HCT116 (cell line): ENCODE data around the gene NFASC. TPM values are rescaled to one million over a fixed set of nuclear protein-coding genes. Genes with fewer than 3 reads are reported as not detected.

Source experiments
- ATAC-seq: fragments of 200-7000 bp; cut with Tn5 transposase; 2 replicates; pipeline ENCODE4 v1.9.1; 2020; ENCODE audit warnings: mild to moderate bottlenecking, moderate library complexity
- BruUV-seq: library from RNA; stranded (reverse); fragments of 400-500 nt; replicated peaks from 2 replicates; lab custom pipeline; 2021; lab: Mats Ljungman, UMichigan
- CTCF ChIA-PET: fragments of 300-600 bp; sonication (Branson Sonifier 250); formaldehyde crosslinking; loops from one replicate; lab custom pipeline; 2021; ENCODE audit warnings: antibody characterized with exemption; lab: Charles Lee
- POLR2A ChIA-PET: fragments of 300-600, 350-600 bp; sonication (Branson Sonifier 250); formaldehyde crosslinking; loops from one replicate; lab custom pipeline; 2021; ENCODE audit warnings: antibody characterized with exemption; lab: Charles Lee
- RAD21 ChIA-PET, 2 experiments: fragments of 300-600 bp; sonication (Branson Sonifier 250); formaldehyde crosslinking; loops; one replicate each; lab custom pipeline; 2023; ENCODE audit warnings: low total read pairs in 2 of 2; ENCODE audit not compliant: uncharacterized antibody in 2 of 2, unreplicated experiment in 2 of 2, low non-redundant PET in 1 of 2; lab: Charles Lee
- DNase-seq: peaks from one replicate; pipeline ENCODE4 v3.0.0-alpha.2; 2010; ENCODE audit warnings: low read depth, low spot score
- H2AFZ ChIP-seq: fragments of 200-600 bp; shearing (Covaris generic), sonication (generic); 2 replicates; pipeline ENCODE4 v1.6.1; 2017; ENCODE audit warnings: low read depth, mixed run types, mixed read lengths, antibody characterized with exemption, low read length; ENCODE audit not compliant: poor library complexity, severe bottlenecking
- H3K27ac ChIP-seq: 2 replicates; pipeline ENCODE4 v1.5.1; 2012; ENCODE audit warnings: low read depth, low read length
- H3K27me3 ChIP-seq: fragments of 200-600 bp; sonication (generic); 2 replicates; pipeline ENCODE4 v1.6.1; 2016; ENCODE audit warnings: mixed run types, low read length, mixed read lengths; ENCODE audit not compliant: insufficient read depth
- H3K36me3 ChIP-seq, 2 experiments: fragments of 200-500 bp in 1 of 2; fragments of 200-600 bp in 1 of 2; sonication (Bioruptor generic) in 1 of 2; sonication (generic) in 1 of 2; 2 replicates each; pipeline versions ENCODE4 v1.5.1 to v1.6.1; 2014 to 2016; ENCODE audit warnings: low read length in 2 of 2, inconsistent platforms in 1 of 2, mixed read lengths in 1 of 2, mixed run types in 1 of 2; ENCODE audit not compliant: insufficient read depth in 2 of 2, control insufficient read depth in 1 of 2
- H3K4me1 ChIP-seq, 2 experiments: fragments of 200-600 bp in 1 of 2; sonication (generic) in 1 of 2; 2 replicates each; pipeline versions ENCODE4 v1.5.1 to v1.6.1; 2012 to 2017; ENCODE audit warnings: low read length in 2 of 2, inconsistent platforms in 1 of 2, mild to moderate bottlenecking in 1 of 2, mixed read lengths in 1 of 2, mixed run types in 1 of 2, moderate library complexity in 1 of 2; ENCODE audit not compliant: insufficient read depth in 2 of 2, control insufficient read depth in 1 of 2
- H3K4me2 ChIP-seq: fragments of 200-600 bp; sonication (generic); 2 replicates; pipeline ENCODE4 v1.6.1; 2017; ENCODE audit warnings: mixed run types, low read length, mixed read lengths
- H3K4me3 ChIP-seq, 2 experiments: fragments of 200-600 bp in 1 of 2; sonication (generic) in 1 of 2; replicated peaks in 1 of 2; 2 replicates each; pipeline ENCODE4 v1.5.1; 2011 to 2016; ENCODE audit warnings: low read length in 2 of 2, control low read depth in 1 of 2, low read depth in 1 of 2, mild to moderate bottlenecking in 1 of 2, mixed read lengths in 1 of 2, mixed run types in 1 of 2
- H3K79me2 ChIP-seq: fragments of 200-600 bp; sonication (generic); 2 replicates; pipeline ENCODE4 v1.6.1; 2017; ENCODE audit warnings: mild to moderate bottlenecking, mixed run types, low read length, moderate library complexity, mixed read lengths; ENCODE audit not compliant: insufficient read depth
- H3K9ac ChIP-seq: fragments of 200-600 bp; sonication (generic); 2 replicates; pipeline ENCODE4 v1.6.1; 2016; ENCODE audit warnings: low read length, mixed read lengths
- H3K9me2 ChIP-seq: fragments of 200-600 bp; sonication (generic), shearing (Covaris generic); 2 replicates; pipeline ENCODE4 v1.6.1; 2017; ENCODE audit warnings: mixed run types, mild to moderate bottlenecking, moderate library complexity; ENCODE audit not compliant: insufficient read depth
- H3K9me3 ChIP-seq, 2 experiments: fragments of 200-500 bp in 1 of 2; fragments of 200-600 bp in 1 of 2; sonication (Bioruptor generic) in 1 of 2; sonication (generic) in 1 of 2; 2 replicates each; pipeline ENCODE4 v1.6.1; 2014 to 2017; ENCODE audit warnings: low read length in 2 of 2, mixed read lengths in 2 of 2, inconsistent platforms in 1 of 2, low read depth in 1 of 2, mild to moderate bottlenecking in 1 of 2, mixed run types in 1 of 2, moderate library complexity in 1 of 2; ENCODE audit not compliant: control insufficient read depth in 1 of 2, insufficient read depth in 1 of 2
- H4K20me1 ChIP-seq: fragments of 200-600 bp; sonication (generic), shearing (Covaris generic); 2 replicates; pipeline ENCODE4 v1.6.1; 2017; ENCODE audit warnings: mixed run types, mild to moderate bottlenecking, moderate library complexity; ENCODE audit not compliant: insufficient read depth
- CBX3 ChIP-seq: IDR thresholded peaks from 2 replicates; pipeline ENCODE4 v1.6.1; 2012; ENCODE audit warnings: low read depth
- CEBPB ChIP-seq: IDR thresholded peaks from 2 replicates; pipeline ENCODE4 v1.6.1; 2012; ENCODE audit warnings: low read depth
- EGR1 ChIP-seq: IDR thresholded peaks from 2 replicates; pipeline ENCODE4 v1.6.1; 2012; ENCODE audit warnings: low read depth
- ELF1 ChIP-seq: IDR thresholded peaks from 2 replicates; pipeline ENCODE4 v1.6.1; 2012; ENCODE audit warnings: low read depth, borderline replicate concordance
- EZH2 ChIP-seq: fragments of 200-600 bp; sonication (generic); IDR thresholded peaks from 2 replicates; pipeline ENCODE4 v1.6.1; 2017; ENCODE audit warnings: antibody characterized with exemption, mixed run types
- EZH2phosphoT487 ChIP-seq: fragments of 200-600 bp; IDR thresholded peaks from 2 replicates; pipeline ENCODE4 v1.6.1; 2018; ENCODE audit warnings: antibody characterized with exemption, borderline replicate concordance
- FOSL1 ChIP-seq: IDR thresholded peaks from 2 replicates; pipeline ENCODE4 v1.6.1; 2012; ENCODE audit warnings: low read depth
- JUND ChIP-seq: IDR thresholded peaks from 2 replicates; pipeline ENCODE4 v1.6.1; 2012
- POLR2A ChIP-seq: IDR thresholded peaks from 2 replicates; pipeline ENCODE4 v1.7.0; 2011; ENCODE audit warnings: borderline replicate concordance; ENCODE audit not compliant: insufficient read depth, insufficient read length; ENCODE audit errors: extremely low read depth
- POLR2AphosphoS5 ChIP-seq: IDR thresholded peaks from 2 replicates; pipeline ENCODE4 v1.6.1; 2011; ENCODE audit warnings: mild to moderate bottlenecking, low read depth, low read length, moderate library complexity
- RAD21 ChIP-seq: IDR thresholded peaks from 2 replicates; pipeline ENCODE4 v1.6.1; 2012; ENCODE audit warnings: low read depth, mild to moderate bottlenecking
- SIN3A ChIP-seq: IDR thresholded peaks from 2 replicates; pipeline ENCODE4 v1.6.1; 2012; ENCODE audit warnings: low read depth
- SP1 ChIP-seq: IDR thresholded peaks from 2 replicates; pipeline ENCODE4 v1.6.1; 2012; ENCODE audit warnings: low read depth
- YY1 ChIP-seq: IDR thresholded peaks from 2 replicates; pipeline ENCODE4 v1.6.1; 2011; ENCODE audit warnings: low read length, low read depth, moderate library complexity, mild to moderate bottlenecking; ENCODE audit not compliant: insufficient replicate concordance; ENCODE audit errors: extremely low read depth
- ZNF274 ChIP-seq: fragments of 200-500 bp; sonication (Bioruptor generic); IDR thresholded peaks from 2 replicates; pipeline ENCODE4 v1.6.1; 2014; ENCODE audit warnings: mild to moderate bottlenecking, low read depth, low read length, inconsistent platforms
- intact Hi-C: fragments of 100-400 bp; cut with micrococcal nuclease; formaldehyde crosslinking; loops from 2 replicates; pipeline ENCODE4 v1.10.0; 2022
- total RNA-seq: library from RNA; stranded (reverse); gene quantifications from one replicate; pipeline ENCODE4 v1.2.1, GENCODE V29; 2021; ENCODE audit not compliant: unreplicated experiment
- TF ChIP-seq, protein P1 (sequence below), 3 experiments: fragments of 200-600 bp in 1 of 3; sonication (generic) in 1 of 3; IDR thresholded peaks in 2 of 3; conservative IDR thresholded peaks in 1 of 3; 2 replicates each; pipeline ENCODE4 v1.5.1; 2012 to 2017; ENCODE audit warnings: low read depth in 2 of 3, low read length in 2 of 3, antibody characterized with exemption in 1 of 3, borderline replicate concordance in 1 of 3, control low read depth in 1 of 3, mild to moderate bottlenecking in 1 of 3, mixed read lengths in 1 of 3, mixed run types in 1 of 3, moderate library complexity in 1 of 3; ENCODE audit not compliant: insufficient read depth in 1 of 3
- TF ChIP-seq, protein P2 (sequence below): IDR thresholded peaks from 2 replicates; pipeline ENCODE4 v1.6.1; 2012; ENCODE audit warnings: low read depth
- TF ChIP-seq, protein P3 (sequence below): IDR thresholded peaks from 2 replicates; pipeline ENCODE4 v1.6.1; 2011; ENCODE audit warnings: mild to moderate bottlenecking, low read length, moderate library complexity; ENCODE audit not compliant: insufficient replicate concordance; ENCODE audit errors: extremely low read depth

The NFASC gene
- total RNA-seq, 1 experiment from 2014 or later, result 0.57 TPM

GRCh38 chr1:204927673-204928641, 57.3 kb downstream of the NFASC start:
- no peak overlapping the region for H3K4me3 ChIP-seq
- DNase-seq (no peak), ATAC-seq (no peak)
- no peaks in the 10 kb centered on the region for H3K9me3 ChIP-seq
- RAD21 ChIA-PET, result no interaction called here
- TF ChIP-seq, protein P1, sequence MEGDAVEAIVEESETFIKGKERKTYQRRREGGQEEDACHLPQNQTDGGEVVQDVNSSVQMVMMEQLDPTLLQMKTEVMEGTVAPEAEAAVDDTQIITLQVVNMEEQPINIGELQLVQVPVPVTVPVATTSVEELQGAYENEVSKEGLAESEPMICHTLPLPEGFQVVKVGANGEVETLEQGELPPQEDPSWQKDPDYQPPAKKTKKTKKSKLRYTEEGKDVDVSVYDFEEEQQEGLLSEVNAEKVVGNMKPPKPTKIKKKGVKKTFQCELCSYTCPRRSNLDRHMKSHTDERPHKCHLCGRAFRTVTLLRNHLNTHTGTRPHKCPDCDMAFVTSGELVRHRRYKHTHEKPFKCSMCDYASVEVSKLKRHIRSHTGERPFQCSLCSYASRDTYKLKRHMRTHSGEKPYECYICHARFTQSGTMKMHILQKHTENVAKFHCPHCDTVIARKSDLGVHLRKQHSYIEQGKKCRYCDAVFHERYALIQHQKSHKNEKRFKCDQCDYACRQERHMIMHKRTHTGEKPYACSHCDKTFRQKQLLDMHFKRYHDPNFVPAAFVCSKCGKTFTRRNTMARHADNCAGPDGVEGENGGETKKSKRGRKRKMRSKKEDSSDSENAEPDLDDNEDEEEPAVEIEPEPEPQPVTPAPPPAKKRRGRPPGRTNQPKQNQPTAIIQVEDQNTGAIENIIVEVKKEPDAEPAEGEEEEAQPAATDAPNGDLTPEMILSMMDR (IDR thresholded peaks at IDR 0.05 in 2 of 3, conservative IDR thresholded peaks at IDR 0.05 in 1 of 3; ENCODE audit: borderline replicate concordance in 1 of 3, insufficient read depth in 1 of 3, low read depth in 2 of 3, low read length in 2 of 3), result no peak
- TF ChIP-seq, protein P2, sequence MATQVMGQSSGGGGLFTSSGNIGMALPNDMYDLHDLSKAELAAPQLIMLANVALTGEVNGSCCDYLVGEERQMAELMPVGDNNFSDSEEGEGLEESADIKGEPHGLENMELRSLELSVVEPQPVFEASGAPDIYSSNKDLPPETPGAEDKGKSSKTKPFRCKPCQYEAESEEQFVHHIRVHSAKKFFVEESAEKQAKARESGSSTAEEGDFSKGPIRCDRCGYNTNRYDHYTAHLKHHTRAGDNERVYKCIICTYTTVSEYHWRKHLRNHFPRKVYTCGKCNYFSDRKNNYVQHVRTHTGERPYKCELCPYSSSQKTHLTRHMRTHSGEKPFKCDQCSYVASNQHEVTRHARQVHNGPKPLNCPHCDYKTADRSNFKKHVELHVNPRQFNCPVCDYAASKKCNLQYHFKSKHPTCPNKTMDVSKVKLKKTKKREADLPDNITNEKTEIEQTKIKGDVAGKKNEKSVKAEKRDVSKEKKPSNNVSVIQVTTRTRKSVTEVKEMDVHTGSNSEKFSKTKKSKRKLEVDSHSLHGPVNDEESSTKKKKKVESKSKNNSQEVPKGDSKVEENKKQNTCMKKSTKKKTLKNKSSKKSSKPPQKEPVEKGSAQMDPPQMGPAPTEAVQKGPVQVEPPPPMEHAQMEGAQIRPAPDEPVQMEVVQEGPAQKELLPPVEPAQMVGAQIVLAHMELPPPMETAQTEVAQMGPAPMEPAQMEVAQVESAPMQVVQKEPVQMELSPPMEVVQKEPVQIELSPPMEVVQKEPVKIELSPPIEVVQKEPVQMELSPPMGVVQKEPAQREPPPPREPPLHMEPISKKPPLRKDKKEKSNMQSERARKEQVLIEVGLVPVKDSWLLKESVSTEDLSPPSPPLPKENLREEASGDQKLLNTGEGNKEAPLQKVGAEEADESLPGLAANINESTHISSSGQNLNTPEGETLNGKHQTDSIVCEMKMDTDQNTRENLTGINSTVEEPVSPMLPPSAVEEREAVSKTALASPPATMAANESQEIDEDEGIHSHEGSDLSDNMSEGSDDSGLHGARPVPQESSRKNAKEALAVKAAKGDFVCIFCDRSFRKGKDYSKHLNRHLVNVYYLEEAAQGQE, result no peak
- TF ChIP-seq EGR1, result no peak
- no peak for TF ChIP-seq SP1
- no peak for TF ChIP-seq EZH2
- TF ChIP-seq, protein P3, sequence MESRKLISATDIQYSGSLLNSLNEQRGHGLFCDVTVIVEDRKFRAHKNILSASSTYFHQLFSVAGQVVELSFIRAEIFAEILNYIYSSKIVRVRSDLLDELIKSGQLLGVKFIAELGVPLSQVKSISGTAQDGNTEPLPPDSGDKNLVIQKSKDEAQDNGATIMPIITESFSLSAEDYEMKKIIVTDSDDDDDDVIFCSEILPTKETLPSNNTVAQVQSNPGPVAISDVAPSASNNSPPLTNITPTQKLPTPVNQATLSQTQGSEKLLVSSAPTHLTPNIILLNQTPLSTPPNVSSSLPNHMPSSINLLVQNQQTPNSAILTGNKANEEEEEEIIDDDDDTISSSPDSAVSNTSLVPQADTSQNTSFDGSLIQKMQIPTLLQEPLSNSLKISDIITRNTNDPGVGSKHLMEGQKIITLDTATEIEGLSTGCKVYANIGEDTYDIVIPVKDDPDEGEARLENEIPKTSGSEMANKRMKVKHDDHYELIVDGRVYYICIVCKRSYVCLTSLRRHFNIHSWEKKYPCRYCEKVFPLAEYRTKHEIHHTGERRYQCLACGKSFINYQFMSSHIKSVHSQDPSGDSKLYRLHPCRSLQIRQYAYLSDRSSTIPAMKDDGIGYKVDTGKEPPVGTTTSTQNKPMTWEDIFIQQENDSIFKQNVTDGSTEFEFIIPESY, result no peak
- TF ChIP-seq CEBPB, result no peak
- no peak for TF ChIP-seq EZH2phosphoT487
- no peak for TF ChIP-seq JUND
- no peak for TF ChIP-seq POLR2A
- no peak for TF ChIP-seq YY1
- no peak for TF ChIP-seq RAD21
- TF ChIP-seq SIN3A, result no peak
- no peak for TF ChIP-seq POLR2AphosphoS5
- no peak for TF ChIP-seq ELF1
- TF ChIP-seq FOSL1, result no peak
- TF ChIP-seq CBX3, result no peak
- TF ChIP-seq ZNF274, result no peak
- no TSS peak for BruUV-seq
- H3K4me2 ChIP-seq, result no peak overlapping the region
- H4K20me1 ChIP-seq, result no peaks in the 10 kb centered on the region
- no peaks in the 10 kb centered on the region for H3K79me2 ChIP-seq
- CTCF ChIA-PET, result no interaction called here
- no peak overlapping the region for H3K27ac ChIP-seq
- no peak overlapping the region for H2AFZ ChIP-seq
- H3K9me2 ChIP-seq, result no peaks in the 10 kb centered on the region
- no peaks in the 10 kb centered on the region for H3K36me3 ChIP-seq
- H3K9ac ChIP-seq, result no peak overlapping the region
- H3K4me1 ChIP-seq, result peaks cover 4 to 6% of the 10 kb centered on the region in 2 experiments; a peak in 3 of 4 replicates
- peaks cover 3% of the 10 kb centered on the region; the same call in 1 of the 2 replicates for H3K27me3 ChIP-seq
- intact Hi-C loops, result no loop called here
- POLR2A ChIA-PET, result no interaction called here
